ENCODE measurements around the gene ATP2A2.
"Not testable (repeated sequence)": the region's sequence is repeated elsewhere in the genome, so short reads cannot be mapped to it uniquely, and the experiment has no call there.

Gene ATP2A2

DNA sequence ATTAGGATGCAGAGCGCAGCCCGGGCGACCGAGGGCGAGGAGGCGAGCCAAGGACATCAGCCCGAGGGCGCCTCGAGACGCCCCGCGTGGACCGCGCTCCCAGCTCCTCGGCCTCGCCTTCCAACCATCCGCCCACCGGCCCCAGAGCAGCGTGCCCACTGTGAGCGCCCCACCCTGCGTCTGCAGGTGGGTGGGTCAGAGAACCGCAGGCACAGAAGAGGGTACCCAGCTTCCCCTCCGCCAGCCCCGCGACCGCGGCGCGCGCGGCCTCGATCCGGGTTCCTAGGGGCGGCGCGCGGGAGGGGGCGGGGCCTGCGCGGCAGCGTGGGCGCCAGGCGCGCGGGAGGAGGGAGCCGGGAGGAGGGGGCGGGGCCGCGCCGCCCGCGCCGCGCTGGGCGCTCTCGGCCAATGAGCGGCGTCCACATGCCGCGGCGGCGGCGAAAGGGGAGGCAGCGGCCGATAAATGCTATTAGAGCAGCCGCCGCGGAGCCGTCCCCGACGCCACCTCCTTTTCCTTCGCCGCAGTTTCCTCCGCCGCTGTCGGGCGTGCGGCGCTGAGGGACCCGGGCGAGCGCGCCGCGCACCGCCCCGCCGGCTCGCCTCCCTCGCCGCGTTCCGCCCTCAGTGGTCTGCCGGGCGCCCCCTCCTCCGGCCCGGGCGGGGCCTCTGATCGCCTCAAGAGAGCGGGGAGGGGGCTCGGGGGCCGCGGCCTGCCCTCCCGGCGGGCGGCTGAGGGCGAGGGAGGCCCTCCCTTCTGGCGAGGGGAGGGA lies at the start of gene ATP2A2:
Gene ATP2A2 (plus strand): TSS at position 469 of the 770 bp plus-strand sequence. CDS start 543 bp downstream, outside the sequence.
- peak; percentile 82 for DNase-seq

DNA sequence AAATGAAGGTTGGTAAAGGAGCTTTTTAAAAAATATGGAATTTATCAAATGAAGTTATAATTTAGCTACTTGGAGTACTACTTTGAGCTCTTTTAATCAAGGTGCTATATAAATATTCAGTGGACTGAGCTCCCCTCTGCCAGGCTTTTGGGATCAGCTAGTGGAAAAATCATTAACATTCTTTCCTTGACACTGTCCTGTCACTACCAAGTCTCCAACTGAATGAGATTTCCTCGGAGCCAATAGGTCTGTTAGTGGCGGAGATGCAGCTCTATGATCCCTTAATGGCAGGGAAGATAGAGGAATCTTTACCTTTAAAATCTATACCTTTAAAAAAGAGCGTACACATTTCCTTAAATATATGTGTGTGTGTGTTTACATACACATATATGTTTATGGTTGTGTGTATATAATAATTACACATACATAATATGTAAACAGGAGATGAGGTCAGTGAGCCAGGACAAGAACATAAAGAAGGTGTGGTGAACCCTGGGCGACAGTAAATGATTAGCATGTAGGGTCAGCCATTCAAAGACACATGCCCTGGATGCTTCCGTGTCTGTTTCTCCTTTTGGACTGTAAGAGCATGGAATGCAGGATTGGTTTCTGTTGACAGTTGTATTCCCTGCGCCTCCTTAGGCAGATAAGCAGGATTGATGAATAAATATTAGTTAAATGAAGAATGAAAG lies 47.7 kb upstream of the ATP2A2 start:
- DNase-seq: no peak

DNA sequence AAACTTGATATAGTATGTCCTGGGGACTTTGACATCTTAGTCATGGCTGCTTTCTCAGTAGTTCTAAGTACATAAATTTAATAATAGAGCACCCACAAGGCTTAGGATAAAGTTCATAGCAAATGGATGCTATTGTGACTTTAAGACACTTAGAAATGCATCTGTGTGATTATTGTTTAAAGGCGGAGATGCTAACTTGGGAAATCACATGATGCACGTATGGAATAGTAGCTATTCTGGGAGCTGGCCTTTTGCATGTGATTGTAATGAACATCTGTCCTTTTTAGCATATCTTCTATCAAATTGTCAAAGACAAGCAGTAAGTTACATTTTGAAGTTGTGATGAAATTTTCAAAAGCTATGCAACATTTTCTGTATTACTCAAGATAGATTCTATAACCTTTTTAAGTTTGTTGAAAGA lies 46.7 kb upstream of the ATP2A2 start:
- no peak for DNase-seq

GRCh38 chr12:110234755-110235154 lies 46.3 kb upstream of the ATP2A2 start:
- DNase-seq: no peak

DNA sequence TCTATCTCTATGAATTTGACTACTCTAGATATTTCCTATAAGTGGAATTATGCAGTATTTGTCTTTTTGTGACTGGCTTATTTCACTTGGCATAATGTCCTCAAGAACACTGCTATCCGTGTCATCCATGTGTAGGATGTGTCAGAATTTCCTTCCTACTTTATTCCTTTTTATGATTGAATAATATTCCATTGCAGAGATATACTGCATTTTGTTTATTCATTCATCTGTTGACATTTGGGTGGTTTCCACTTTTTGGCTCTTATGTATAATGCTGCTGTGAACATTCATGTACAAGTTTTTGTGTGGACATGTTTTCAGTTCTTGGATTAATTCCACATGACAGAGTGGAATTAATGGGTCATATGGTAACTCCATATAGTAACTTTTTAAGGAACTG lies 45.7 kb upstream of the ATP2A2 start:
- no peak for DNase-seq

GRCh38 chr12:110243227-110243626 lies 37.8 kb upstream of the ATP2A2 start:
- no peak for DNase-seq

- DNase-seq: no peak
Measured at GRCh38 chr12:110244372-110244771, 36.7 kb upstream of the ATP2A2 start.

- DNase-seq: no peak
Measured at GRCh38 chr12:110244829-110245228, 36.2 kb upstream of the ATP2A2 start.

DNA sequence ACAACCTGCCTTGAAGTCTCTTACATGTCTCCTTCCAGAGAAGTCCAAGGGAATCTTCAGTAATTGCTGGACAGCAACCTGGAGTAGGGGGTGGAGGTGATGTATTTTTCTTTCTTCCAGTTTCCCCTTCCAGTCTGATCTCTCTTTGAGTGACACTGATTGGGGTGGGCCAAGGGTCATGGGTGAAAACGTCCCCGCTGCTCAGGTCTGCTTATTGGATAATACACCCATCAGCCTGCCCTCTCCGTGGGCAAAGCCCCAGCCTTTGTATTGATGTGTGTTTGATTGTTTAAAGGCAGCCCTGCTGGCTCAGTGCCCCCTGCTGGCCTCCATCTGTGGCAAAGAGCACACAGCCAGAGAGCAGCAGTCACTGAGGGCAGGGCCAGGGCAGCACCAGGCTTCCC lies 35.7 kb upstream of the ATP2A2 start:
- DNase-seq: no peak

DNA sequence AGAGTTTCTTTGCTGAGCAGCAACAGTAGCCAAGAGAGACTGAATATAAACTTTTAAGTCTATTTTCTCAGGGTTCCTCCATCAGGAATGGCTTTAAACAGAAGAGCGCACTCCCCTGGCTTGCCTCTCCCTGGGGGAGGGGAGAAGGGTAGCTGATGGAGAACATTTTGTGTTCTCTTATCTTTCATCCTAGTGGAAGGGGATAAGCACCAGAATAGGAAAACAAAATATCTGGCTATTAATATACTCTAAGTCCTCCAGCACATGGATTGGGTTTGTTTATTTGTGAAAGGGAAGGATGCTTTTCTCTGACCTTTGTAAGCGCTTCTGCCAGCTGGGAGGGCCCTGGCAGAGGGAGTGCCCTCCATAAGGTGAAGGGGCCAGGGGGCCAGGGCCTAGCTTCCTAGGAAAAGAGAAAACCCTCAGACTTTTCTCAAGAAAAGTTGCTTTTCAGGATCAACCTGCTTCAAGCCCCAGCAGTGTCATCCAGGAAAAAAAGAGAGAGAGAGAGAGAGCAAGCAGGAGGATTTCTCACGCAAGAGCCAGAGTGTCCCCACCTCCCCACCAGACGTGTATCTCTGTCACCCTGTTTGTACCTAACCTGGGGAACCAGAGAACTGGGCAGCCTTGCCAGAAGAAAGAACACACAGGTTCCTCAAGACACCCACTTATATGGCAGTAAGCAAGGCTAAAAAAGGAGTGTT lies 34.3 kb upstream of the ATP2A2 start:
- DNase-seq: no peak

DNA sequence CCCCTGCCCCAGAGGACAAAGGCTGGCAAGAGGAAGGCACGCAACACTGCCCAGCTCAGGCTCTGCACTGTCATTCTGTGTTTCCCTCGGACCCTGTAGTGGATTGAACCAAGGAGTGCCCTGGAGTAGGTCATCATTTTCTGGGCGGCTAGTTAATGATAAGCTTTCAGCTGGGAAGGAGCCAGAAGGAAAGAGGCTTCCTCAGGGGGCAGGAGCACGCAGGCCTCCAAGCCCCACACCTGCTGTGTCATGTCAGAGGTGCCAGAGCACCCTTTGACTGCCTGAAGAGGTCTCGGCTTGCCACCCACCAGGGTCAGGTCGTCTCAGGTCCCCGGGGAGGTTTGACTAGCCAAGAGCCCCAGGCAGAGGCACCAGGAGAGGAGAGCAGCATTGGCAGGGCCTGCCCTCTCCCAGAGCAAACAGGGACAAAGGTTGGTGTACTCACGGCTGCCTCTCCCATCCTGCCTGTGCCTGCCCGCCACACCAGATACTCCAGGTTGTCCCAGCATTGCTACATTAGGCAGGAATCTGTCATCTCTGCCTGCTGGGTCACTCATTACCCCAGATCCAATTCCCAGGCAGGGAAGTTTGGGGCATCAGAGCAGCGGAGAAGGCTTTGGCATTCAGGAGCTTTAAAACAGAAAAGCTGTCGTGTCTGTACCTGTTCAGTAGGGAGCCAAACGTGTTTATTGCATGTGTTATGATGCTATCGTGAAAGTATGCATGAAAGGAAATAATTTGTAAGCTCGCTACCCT lies 33.5 kb upstream of the ATP2A2 start:
- no peak for DNase-seq

DNA sequence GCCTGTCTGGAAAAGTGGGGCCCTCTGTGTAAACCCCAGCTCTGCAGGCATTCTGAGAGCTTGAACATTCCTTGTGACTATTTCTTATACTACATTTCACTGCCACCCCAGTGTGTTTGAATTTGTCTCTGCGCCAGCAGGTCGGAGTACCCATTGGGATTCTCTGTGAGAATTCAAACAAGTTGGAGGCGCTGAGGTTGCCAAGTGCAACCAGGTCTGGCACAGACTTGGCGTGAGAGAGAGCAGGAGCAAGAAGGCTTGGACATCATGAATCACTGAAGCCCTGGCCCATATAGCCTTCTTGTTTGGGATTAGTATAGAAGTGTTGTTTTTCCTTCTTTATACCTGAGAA lies 33.0 kb upstream of the ATP2A2 start:
- no peak for DNase-seq

- no peak for DNase-seq
Measured at GRCh38 chr12:110249105-110249504, 31.9 kb upstream of the ATP2A2 start.

GRCh38 chr12:110249716-110250225 lies 31.3 kb upstream of the ATP2A2 start:
- DNase-seq: no peak

GRCh38 chr12:110251381-110251780 lies 29.7 kb upstream of the ATP2A2 start:
- no peak for DNase-seq

GRCh38 chr12:110252716-110253115 lies 28.3 kb upstream of the ATP2A2 start:
- no peak for DNase-seq

- DNase-seq: no peak
Measured at GRCh38 chr12:110253176-110253575, 27.9 kb upstream of the ATP2A2 start.

DNA sequence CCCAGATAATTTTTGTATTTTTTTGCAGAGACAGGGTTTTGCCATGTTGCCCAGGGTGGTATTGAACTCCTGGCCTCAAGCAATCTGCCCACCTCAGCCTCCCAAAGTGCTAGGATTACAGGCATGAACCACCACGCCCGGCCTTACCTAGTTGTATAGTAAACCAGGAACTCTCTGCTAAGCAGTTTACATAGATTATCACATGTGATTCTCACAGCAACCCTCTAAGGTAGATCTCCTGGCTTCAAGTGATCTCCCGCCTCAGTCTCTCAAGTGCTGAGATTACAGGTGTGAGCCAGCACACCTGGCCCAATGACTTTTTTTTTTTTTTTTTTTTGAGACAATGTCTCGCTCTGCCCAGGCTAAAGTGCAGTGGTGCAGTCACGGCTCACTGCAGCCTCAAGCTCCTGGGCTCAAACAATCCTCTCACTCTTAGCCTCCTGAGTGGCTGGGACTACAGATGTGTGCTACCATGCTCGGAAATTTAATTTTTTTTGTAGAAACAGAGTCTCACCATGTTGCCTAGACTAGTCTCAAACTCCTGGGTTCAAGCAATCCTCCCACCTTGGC lies 26.0 kb upstream of the ATP2A2 start:
- no peak for DNase-seq

DNA sequence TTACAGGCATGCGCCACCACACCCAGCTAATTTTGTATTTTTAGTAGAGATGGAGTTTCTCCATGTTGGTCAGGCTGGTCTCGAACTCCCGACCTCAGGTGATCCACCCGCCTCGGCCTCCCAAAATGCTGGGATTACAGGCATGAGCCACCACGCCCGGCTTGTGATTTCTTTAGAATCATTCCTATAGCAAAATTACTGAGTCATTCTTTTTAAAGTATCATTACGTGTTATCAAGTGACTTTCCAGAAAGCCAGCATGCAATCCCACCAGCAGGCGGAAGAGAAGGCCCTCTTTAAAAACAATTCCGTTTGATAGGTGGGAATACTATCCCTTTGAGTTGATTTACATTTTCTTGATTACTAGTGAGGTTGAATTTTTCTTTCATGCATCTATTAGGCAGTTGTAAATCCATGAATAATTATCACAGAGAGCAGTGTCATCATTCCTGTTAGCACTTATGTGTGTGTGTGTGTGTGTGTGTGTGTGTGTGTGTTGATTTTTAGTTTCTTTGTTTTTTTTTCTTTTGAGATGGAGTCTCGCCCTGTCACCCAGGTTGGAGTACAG lies 25.1 kb upstream of the ATP2A2 start:
- DNase-seq: not testable (repeated sequence)

- DNase-seq: no peak
Measured at GRCh38 chr12:110256780-110257431, 24.1 kb upstream of the ATP2A2 start.

DNA sequence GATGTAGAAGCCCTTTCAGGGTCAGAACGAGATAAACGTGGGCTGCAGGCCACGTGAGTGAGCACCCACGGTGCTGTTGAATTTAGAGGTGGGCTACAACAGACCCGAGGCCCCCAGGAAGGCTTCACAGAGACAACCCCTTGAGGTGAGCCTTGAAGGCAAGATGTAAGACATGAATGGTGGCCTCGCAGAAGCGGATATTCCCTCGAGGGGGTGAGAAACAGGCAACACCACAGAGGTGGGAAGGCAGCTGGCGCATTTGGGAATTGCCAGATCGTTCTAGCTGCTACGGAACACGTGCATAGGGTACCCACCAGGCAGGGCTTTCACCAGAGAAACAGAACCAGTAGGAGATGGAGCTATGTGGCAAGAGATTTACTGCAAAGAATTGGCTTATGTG lies 22.6 kb upstream of the ATP2A2 start:
- DNase-seq: no peak

All from NCI-H2081 treated with DMSO at 0.1 percent for 48 hours (cell line).